Ectodermal cell (in vitro differentiated cells): ENCODE measurements around the gene HPN.
A peak's percentile ranks its signal among the peaks of the same experiment; 100 is the strongest.
"Not testable (repeated sequence)": the region's sequence is repeated elsewhere in the genome, so short reads cannot be mapped to it uniquely, and the experiment has no call there.

Source experiments
- H3K27ac ChIP-seq: 2 replicates; pipeline ENCODE4 v1.7.0; 2013; ENCODE audit warnings: mild to moderate bottlenecking, low read depth, low read length; ENCODE audit not compliant: insufficient read depth, poor library complexity, severe bottlenecking
- H3K27me3 ChIP-seq: 2 replicates; pipeline ENCODE4 v1.7.0; 2013; ENCODE audit warnings: mild to moderate bottlenecking, low read length; ENCODE audit not compliant: insufficient read depth, control insufficient read depth, poor library complexity, severe bottlenecking
- H3K36me3 ChIP-seq: one replicate; pipeline ENCODE4 v1.7.0; 2013; ENCODE audit warnings: low read length; ENCODE audit not compliant: control insufficient read depth, insufficient read depth
- H3K4me1 ChIP-seq: one replicate; pipeline ENCODE4 v1.7.0; 2013; ENCODE audit warnings: low read length; ENCODE audit not compliant: control insufficient read depth, insufficient read depth
- H3K4me3 ChIP-seq: 2 replicates; pipeline ENCODE4 v1.7.0; 2013; ENCODE audit warnings: low read depth, low read length, control low read depth; ENCODE audit not compliant: insufficient read depth
- H3K9me3 ChIP-seq: 2 replicates; pipeline ENCODE4 v1.7.0; 2013; ENCODE audit warnings: mild to moderate bottlenecking, low read length, moderate library complexity; ENCODE audit not compliant: control insufficient read depth
- WGBS, 2 experiments: methylation state at CpG; one replicate each; pipeline ENCODE4 v1.1.7; 2013; ENCODE audit warnings: missing lambda C conversion rate in 2 of 2; 5-methylcytosine and 5-hydroxymethylcytosine counted together

The HPN gene

DNA sequence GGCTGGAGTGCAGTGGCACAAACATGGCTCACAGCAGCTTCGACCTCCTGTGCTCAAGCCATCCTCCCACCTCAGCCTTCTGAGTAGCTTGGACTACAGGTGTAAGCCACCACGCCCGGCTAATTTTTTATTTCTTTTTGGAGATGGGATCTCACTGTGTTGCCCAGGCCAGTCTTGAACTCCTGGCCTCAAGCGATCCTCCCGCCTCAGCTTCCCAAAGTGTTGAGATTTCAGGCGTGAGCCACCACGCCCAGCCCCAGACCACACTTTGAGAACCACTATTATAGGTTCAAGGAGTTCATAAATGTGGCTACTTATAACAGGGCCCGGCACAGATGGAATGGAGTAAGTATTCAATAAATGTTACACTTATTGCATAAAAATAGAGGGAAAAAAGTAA lies 14.5 kb upstream of the HPN start:
- Histone ChIP-seq H3K36me3 (peaks cover 20% of the 10 kb centered on the region), H3K4me3 (no peak overlapping the region), H3K9me3 (no peaks in the 10 kb centered on the region), H3K4me1 (no peaks in the 10 kb centered on the region), H3K27ac (no peak overlapping the region), H3K27me3 (peaks cover 27% of the 10 kb centered on the region)
- WGBS, 2 experiments = 96 to 97% methylated on average over 8 of the region's 8 CpGs

DNA sequence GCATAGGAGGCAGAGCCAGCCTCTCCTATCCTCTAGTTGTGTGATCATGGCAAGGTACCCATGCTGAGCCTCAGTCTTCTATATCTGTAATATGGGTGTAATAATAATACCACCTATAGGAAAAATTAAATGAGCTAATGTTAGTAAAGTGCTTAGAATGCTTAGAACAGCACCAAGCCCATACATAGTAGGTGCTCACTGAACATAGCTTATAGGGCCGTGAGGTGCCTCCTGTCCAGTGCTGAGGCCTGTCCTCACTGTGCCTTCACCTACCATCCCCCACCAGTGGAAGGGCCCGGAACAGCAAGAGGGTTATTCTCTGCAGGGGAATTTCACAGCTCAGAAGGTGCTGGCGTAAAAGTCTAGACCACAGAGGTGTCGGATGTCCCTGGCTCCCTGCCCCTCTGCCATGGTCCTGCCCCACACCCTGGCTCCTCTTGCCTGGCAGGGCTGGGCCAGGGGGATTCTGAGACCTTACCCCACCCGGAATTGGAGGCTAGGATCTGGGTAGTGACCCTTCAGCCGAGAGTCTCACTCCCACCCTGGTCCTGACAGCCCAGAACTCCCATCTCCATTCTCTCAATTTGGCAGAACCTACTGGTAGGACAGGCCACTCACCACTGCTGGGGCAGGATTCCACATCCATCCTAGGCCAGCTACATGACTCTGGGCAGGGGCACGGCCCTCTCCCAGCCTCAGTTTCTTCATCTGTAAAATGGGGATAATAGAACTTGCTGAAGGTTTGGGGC lies 13.5 kb upstream of the HPN start:
- no peaks in the 10 kb centered on the region for H3K4me1 ChIP-seq
- peaks cover 37% of the 10 kb centered on the region for H3K27me3 ChIP-seq
- WGBS, 2 experiments = 87 to 92% methylated on average over 7 of the region's 7 CpGs
- H3K9me3 ChIP-seq = no peaks in the 10 kb centered on the region
- H3K27ac ChIP-seq = no peak overlapping the region
- peaks cover 18% of the 10 kb centered on the region for H3K36me3 ChIP-seq
- H3K4me3 ChIP-seq = no peak overlapping the region

DNA sequence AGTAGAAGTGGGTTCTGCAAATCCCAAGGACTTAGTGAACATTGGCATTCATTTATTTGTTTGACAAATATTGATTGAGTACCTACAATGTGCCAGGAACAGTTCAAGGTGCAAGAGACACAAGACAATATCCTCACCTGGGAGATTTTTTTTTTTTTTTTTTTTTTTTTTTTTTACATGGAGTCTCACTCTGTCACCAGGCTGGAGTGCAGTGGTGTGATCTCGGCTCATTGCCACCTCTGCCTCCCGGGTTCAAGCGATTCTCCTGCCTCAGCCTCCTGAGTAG lies 13.0 kb upstream of the HPN start:
- H3K27ac ChIP-seq, H3K4me3 ChIP-seq, H3K4me1 ChIP-seq, H3K9me3 ChIP-seq: not testable (repeated sequence)
- 85 to 97% methylated on average over 3 of the region's 3 CpGs for WGBS, 2 experiments
- H3K27me3 ChIP-seq = peaks cover 37% of the 10 kb centered on the region
- H3K36me3 ChIP-seq = peaks cover 13% of the 10 kb centered on the region

DNA sequence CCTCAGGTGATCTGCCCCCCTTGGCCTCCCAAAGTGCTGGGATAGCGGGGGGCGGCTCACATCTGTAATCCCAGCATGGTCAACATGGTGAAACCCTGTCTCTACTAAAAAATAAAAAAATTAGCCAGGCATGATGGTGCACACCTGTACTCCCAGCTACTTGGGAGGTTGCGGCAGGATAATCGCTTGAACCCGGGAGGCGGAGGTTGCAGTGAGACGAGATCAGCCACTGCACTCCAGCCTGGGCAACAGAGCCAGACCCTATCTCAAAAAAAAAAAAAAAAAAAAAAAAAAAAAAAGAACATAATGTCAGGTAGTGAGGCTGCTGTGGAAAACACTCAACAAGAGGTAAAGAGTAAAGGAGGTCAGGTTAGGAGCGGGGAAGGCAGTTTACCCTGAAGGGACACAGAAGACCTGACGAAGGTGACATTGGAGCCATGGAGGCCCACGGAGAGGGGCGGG lies 12.2 kb upstream of the HPN start:
- H3K36me3 ChIP-seq = peaks cover 11% of the 10 kb centered on the region
- H3K9me3 ChIP-seq, H3K4me3 ChIP-seq, H3K27ac ChIP-seq, H3K4me1 ChIP-seq: not testable (repeated sequence)
- WGBS, 2 experiments = 69 to 79% methylated on average over 11 of the region's 11 CpGs
- H3K27me3 ChIP-seq = peaks cover 37% of the 10 kb centered on the region

DNA sequence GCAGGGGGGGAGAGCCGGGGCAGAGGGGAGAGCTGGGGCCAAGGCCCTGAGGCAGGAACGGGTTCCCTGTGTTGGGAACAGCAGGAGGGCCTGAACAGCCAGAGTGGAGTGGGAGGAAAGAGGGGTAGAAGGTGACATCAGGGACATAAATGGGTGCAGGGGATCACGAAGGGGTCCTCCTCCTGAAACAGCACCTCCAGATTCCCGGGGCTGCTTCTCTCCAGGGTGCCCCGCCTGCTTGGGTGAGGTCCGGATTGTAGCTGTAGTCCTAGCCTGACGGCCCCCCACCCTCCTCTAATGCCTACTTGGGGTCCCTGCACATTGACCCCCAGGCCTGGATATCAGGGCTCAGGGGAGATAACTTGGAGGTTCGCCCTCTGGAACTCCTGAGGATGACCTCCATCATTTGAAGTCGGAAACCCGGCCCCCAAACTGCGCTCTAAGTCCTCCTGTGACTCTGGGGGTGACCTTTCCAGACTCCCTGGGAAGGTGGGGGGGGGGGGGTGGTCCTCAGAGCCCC lies 11.7 kb upstream of the HPN start:
- Histone ChIP-seq H3K4me3 (peak overlapping the region; percentile 51), H3K9me3 (no peaks in the 10 kb centered on the region), H3K27ac (no peak overlapping the region), H3K4me1 (no peaks in the 10 kb centered on the region), H3K27me3 (peaks cover 37% of the 10 kb centered on the region), H3K36me3 (peaks cover 9% of the 10 kb centered on the region)
- 23 to 25% methylated on average over 11 of the region's 11 CpGs for WGBS, 2 experiments

DNA sequence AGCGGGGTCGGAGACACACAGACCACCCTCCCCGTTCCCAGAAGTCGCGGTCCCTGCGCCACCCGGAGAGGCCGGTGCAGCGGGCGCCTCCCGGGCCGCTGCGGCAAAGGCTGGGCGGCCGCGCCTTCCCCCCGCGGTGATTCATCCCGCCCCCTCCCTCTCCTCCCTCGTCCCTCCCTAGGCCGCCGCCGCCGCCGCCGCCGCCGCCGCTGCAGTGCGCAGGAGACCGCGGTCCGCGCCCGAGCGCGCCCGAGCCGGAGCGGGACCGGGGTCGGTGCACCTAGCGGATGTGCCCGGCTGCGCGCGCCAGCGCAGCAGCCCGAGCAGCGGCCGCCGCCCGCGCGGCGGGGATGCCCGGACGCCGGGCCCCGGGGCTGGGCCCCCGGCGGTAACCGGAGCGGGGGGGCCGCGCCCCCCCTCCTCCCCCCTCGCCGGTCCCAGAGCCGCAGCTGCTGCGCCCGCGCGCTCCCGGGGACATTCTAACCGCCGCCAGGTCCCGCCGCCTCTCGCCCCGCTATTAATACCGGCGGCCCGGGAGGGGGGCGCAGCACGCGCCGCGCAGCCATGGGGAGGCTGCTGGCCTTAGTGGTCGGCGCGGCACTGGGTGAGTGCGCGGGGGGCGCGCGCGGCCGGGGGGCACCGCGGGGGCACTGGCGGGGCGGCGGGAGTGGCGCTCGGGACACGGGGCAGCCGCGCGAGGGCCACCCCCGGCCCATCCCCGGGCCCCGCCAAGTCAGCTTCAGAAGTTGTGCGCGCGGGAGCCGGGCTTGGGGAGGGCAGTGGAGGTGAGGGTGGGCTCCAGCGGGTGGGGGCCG lies 11.1 kb upstream of the HPN start, which contains the start of gene SCN1B:
SCN1B (plus strand) TSS at position 214 of the 815 bp plus-strand sequence; CDS start at position 565, 351 bp downstream.
- Histone ChIP-seq H3K9me3 (no peaks in the 10 kb centered on the region), H3K27ac (no peak within 1 kb of the TSS), H3K4me1 (no peaks in the 10 kb centered on the region), H3K36me3 (peaks cover 9% of the 10 kb centered on the region), H3K4me3 (peak within 1 kb of the TSS; percentile 51), H3K27me3 (peaks cover 37% of the 10 kb centered on the region)
- 0% methylated on average over 117 of the region's 118 CpGs for WGBS, 2 experiments

DNA sequence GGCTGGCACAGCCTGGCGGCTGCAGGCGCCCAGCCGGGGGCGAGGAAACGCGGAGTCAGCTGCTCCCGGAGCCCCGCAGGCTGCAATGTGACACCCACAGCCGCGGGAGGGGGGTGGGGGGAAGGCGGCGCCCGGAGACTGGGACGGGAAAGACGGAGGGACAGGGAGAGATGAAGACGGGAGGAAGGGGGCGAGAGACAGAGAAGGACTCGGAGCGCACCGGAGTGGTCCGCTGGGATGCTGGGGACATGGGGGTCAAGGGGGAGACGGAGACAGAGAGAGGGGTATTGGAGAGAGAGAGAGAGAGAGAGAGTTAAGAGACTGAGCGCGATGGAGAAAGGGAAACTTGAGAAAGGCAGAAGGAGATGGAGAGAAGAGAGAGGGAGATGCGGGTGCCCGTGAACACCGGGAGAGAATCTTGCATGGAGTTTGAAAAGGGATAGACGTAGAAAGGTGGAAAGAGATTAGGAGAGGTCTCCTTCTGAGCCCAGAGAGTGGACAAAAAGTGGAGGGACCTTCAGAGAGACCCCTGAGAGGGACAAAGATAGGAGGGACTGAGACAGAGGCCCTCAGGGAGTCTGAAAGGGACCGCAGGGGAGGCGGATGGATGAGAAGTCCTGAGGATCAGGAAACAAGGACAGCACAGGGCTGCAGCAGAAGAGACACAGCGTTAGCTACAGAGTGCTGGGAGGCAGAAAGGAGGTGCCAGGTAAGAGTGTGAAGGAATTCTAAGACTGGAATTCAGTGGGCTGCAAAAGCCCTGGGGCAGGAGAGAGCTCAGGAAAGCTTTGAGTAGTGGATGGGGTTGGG lies 10.2 kb upstream of the HPN start:
- no peaks in the 10 kb centered on the region for H3K4me1 ChIP-seq
- H3K27me3 ChIP-seq = peaks cover 37% of the 10 kb centered on the region
- H3K9me3 ChIP-seq = no peaks in the 10 kb centered on the region
- WGBS, 2 experiments = 1 to 2% methylated on average over 31 of the region's 31 CpGs
- no peak overlapping the region for H3K27ac ChIP-seq
- H3K36me3 ChIP-seq = peaks cover 5% of the 10 kb centered on the region
- peak overlapping the region; percentile 51 for H3K4me3 ChIP-seq

DNA sequence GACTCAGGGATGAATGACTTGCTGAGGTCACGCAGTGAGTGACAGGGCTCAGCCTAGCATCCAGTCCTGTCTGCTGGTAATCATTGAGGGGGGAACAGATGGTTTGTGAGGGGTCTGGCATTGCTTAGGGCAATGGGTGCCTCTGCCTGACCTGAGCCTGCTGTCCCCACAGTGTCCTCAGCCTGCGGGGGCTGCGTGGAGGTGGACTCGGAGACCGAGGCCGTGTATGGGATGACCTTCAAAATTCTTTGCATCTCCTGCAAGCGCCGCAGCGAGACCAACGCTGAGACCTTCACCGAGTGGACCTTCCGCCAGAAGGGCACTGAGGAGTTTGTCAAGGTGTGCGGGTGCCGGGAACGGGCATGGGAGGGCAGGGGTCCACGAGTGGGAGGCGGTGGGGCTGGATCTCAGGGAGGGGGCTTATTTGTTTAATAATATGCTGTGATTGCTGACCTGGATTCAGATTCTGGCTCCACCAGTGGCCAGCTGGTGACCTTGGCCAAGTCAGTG lies 9.1 kb upstream of the HPN start:
- H3K27me3 ChIP-seq = peaks cover 37% of the 10 kb centered on the region
- no peaks in the 10 kb centered on the region for H3K9me3 ChIP-seq
- whole genome bisulfite sequencing, 2 experiments = 94 to 95% methylated on average over 17 of the region's 17 CpGs
- no peak overlapping the region for H3K27ac ChIP-seq
- no peak overlapping the region for H3K4me3 ChIP-seq
- H3K4me1 ChIP-seq = no peaks in the 10 kb centered on the region
- peaks cover 4% of the 10 kb centered on the region for H3K36me3 ChIP-seq

DNA sequence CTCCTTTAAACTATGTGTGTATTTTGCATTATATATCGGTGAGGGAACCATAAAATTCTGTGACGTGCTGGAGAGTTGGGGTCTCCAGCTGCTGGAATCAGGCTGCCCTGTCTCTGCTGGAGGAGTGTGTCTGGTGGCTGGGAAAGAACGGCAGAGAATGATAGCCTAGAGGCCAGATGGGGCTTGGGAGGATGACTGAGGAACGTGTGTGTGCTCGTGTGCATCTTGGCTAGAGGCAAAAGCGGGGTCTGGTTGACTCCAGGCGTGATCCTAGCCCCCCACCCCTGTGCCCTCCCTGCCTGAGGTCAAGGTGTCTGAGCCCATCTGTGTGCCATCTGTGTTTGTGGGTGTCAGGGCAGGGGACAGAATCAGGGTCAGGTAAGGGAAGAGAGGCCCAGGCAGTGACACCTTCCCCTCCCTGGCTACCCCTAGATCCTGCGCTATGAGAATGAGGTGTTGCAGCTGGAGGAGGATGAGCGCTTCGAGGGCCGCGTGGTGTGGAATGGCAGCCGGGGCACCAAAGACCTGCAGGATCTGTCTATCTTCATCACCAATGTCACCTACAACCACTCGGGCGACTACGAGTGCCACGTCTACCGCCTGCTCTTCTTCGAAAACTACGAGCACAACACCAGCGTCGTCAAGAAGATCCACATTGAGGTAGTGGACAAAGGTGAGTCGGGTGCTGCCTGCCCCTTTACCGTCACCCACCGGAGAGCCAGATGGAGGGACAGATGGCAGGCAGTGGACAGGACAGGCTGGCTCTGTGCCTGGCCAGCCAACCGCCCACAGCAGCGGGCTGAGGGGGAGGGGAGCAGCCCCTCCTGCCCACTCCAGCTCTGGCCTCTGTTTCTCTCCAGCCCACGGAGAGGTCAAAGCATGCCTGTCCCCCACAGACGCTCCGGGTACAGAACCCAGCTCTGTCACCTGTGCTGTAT lies 8.2 kb upstream of the HPN start:
- 93 to 94% methylated on average over 30 of the region's 30 CpGs for WGBS, 2 experiments
- no peaks in the 10 kb centered on the region for H3K4me1 ChIP-seq
- peaks cover 37% of the 10 kb centered on the region for H3K27me3 ChIP-seq
- H3K36me3 ChIP-seq = no peaks in the 10 kb centered on the region
- H3K27ac ChIP-seq = no peak overlapping the region
- no peaks in the 10 kb centered on the region for H3K9me3 ChIP-seq
- no peak overlapping the region for H3K4me3 ChIP-seq
